ENCODE measurements around the gene KRTAP3-2. TPM values are rescaled to one million over a fixed set of nuclear protein-coding genes. Genes with fewer than 3 reads are reported as not detected.
A peak's percentile ranks its signal among the peaks of the same experiment; 100 is the strongest.

The KRTAP3-2 gene
- total RNA-seq, 1 donor from 2014 or later: not detected

GRCh38 chr17:40963838-40964237 is 35.9 kb downstream of the KRTAP3-2 start:
- H3K9me3 ChIP-seq: no peaks in the 10 kb centered on the region
- H3K27ac ChIP-seq: no peak overlapping the region
- no peak overlapping the region for H3K4me3 ChIP-seq
- intact Hi-C loops (cut with DNase I): no loop called here
- no peak for DNase-seq
- peaks cover 7% of the 10 kb centered on the region for H3K4me1 ChIP-seq
- TF ChIP-seq, protein P1, sequence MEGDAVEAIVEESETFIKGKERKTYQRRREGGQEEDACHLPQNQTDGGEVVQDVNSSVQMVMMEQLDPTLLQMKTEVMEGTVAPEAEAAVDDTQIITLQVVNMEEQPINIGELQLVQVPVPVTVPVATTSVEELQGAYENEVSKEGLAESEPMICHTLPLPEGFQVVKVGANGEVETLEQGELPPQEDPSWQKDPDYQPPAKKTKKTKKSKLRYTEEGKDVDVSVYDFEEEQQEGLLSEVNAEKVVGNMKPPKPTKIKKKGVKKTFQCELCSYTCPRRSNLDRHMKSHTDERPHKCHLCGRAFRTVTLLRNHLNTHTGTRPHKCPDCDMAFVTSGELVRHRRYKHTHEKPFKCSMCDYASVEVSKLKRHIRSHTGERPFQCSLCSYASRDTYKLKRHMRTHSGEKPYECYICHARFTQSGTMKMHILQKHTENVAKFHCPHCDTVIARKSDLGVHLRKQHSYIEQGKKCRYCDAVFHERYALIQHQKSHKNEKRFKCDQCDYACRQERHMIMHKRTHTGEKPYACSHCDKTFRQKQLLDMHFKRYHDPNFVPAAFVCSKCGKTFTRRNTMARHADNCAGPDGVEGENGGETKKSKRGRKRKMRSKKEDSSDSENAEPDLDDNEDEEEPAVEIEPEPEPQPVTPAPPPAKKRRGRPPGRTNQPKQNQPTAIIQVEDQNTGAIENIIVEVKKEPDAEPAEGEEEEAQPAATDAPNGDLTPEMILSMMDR (IDR thresholded peaks at IDR 0.05): peak; percentile 66
- ATAC-seq: peak; percentile 47 to 71
- H3K36me3 ChIP-seq: no peaks in the 10 kb centered on the region
- no peaks in the 10 kb centered on the region for H3K27me3 ChIP-seq (ENCODE audit: low read depth)

GRCh38 chr17:40962059-40962561 is 37.6 kb downstream of the KRTAP3-2 start:
- ATAC-seq (no peak), DNase-seq (no peak)
- intact Hi-C loops (cut with DNase I): no loop called here
- H3K4me1 ChIP-seq: peaks cover 7% of the 10 kb centered on the region
- no peaks in the 10 kb centered on the region for H3K9me3 ChIP-seq
- no peak overlapping the region for H3K4me3 ChIP-seq
- H3K36me3 ChIP-seq: no peaks in the 10 kb centered on the region
- no peaks in the 10 kb centered on the region for H3K27me3 ChIP-seq (ENCODE audit: low read depth)
- H3K27ac ChIP-seq: no peak overlapping the region
- TF ChIP-seq, protein P1 (IDR thresholded peaks at IDR 0.05): no peak

DNA sequence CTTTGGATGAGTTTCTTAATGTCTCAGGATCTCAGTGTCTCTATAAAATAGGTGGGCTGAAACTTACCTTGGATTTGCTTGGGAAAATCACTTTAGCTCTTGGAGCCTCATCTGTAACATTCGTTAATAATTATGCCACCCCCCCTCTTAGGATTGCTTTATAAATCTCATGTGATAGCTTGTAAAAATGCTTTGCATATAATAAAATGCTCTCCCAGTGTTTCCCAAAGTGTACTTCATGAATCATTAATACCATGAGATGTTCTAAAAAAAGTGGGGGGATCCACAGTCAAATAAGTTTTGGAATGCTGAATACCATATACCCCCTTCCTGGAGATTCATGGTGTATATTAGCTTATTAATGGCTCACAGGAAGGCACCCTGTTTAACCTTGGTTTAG is 38.1 kb downstream of the KRTAP3-2 start:
- H3K27me3 ChIP-seq (ENCODE audit: low read depth): no peaks in the 10 kb centered on the region
- H3K4me3 ChIP-seq: no peak overlapping the region
- peaks cover 7% of the 10 kb centered on the region for H3K4me1 ChIP-seq
- DNase-seq (no peak), ATAC-seq (no peak)
- TF ChIP-seq, protein P1 (IDR thresholded peaks at IDR 0.05): no peak
- no peaks in the 10 kb centered on the region for H3K9me3 ChIP-seq
- intact Hi-C loops (cut with DNase I): no loop called here
- H3K36me3 ChIP-seq: no peaks in the 10 kb centered on the region
- H3K27ac ChIP-seq: no peak overlapping the region

DNA sequence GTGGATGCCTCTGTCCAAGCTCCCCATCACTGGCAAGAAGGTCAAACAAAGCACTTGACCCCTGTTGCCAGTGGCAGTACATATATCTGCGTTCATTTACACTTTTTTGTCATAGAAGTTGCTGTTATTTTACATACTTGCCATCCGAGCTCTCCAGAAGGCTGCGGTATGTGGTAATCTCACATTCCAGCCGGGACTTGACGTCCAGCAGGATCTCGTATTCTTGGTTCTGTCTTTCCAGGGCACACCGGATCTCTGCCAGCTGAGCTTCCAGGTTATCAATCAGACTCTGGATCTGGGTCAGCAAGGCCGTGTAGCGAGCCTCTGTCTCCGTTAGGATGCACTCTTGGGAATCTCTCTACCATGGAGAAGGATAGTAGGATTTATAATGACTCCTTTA is 39.6 kb downstream of the KRTAP3-2 start:
- Histone ChIP-seq H3K9me3 (no peaks in the 10 kb centered on the region), H3K36me3 (no peaks in the 10 kb centered on the region), H3K27ac (no peak overlapping the region), H3K4me1 (peaks cover 7% of the 10 kb centered on the region), H3K27me3 (ENCODE audit: low read depth) (no peaks in the 10 kb centered on the region), H3K4me3 (peak overlapping the region; percentile 4)
- intact Hi-C loops (cut with DNase I): no loop called here
- no peak for DNase-seq
- peak; percentile 37 to 54 for ATAC-seq
- TF ChIP-seq, protein P1 (IDR thresholded peaks at IDR 0.05): no peak

DNA sequence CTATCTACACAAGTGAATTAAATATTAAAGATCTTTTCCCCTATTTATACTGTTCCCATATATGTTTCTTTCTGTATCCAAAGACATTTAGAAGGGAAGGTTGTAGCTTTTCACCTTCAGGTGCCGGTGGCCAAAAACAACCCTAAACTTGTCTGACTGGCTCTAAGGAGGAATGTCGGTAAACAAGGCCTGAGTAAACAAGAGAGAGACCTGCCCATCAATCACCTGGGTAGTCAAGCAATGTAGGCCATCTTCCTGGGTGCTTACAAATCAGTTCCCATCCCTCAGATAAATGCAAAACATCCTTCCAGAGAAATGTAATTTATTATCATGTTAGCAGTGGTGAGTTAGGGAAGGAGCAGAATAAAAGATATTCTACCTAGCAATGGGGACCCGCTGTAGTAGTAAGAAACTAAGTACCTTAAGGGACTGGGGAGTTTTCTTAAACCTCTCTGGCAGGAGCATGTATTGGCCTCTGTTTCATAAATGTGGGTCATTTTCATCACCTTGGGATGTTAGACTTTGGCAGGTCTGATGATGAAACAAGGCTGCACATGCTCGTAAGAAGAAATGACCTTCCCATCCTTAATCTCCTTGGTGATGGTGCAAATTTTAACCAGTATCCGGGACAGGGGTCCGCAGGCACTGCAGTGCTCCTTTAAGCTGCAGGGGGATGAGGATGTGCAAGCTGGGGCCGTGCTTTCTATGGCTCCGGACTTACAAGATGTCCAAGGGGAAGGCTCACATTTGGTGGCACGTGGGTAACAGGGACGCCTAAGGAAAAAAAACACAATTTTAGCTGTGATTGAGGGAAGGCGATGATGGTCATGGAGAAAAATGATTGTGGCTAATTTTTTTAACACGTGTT is 41.4 kb downstream of the KRTAP3-2 start:
- Histone ChIP-seq H3K27ac (no peak overlapping the region), H3K9me3 (no peaks in the 10 kb centered on the region)
- no peak for DNase-seq

More for the DNA sequence above, 41.4 kb downstream of the KRTAP3-2 start:
- TF ChIP-seq, protein P1 (IDR thresholded peaks at IDR 0.05): no peak
- peak; percentile 67 to 70 for ATAC-seq
- Histone ChIP-seq H3K4me1 (peaks cover 7% of the 10 kb centered on the region), H3K4me3 (no peak overlapping the region), H3K27me3 (ENCODE audit: low read depth) (no peaks in the 10 kb centered on the region), H3K36me3 (no peaks in the 10 kb centered on the region)
- intact Hi-C loops (cut with DNase I): no loop called here

Data from lower lobe of right lung (tissue), 2 donors.